Hepatocyte (in vitro differentiated cells): ENCODE measurements around the gene RTL1. TPM values are rescaled to one million over a fixed set of nuclear protein-coding genes. Genes with fewer than 3 reads are reported as not detected.

Experiments
- DNase-seq: peaks from one replicate; pipeline ENCODE4 v3.0.0-alpha.2; 2016; ENCODE audit warnings: low spot score
- H2AFZ ChIP-seq: fragments of 200-600 bp; sonication (generic); 2 replicates; pipeline ENCODE4 v1.6.0; 2016; ENCODE audit warnings: antibody characterized with exemption, mild to moderate bottlenecking
- H3K27ac ChIP-seq: fragments of 200-600 bp; sonication (generic); 2 replicates; pipeline ENCODE4 v1.5.1; 2016; ENCODE audit warnings: mild to moderate bottlenecking
- H3K27me3 ChIP-seq: fragments of 200-600 bp; sonication (generic); 2 replicates; pipeline ENCODE4 v1.6.1; 2016
- H3K36me3 ChIP-seq: fragments of 200-600 bp; sonication (generic); replicated peaks from 2 replicates; pipeline ENCODE4 v1.5.1; 2016; ENCODE audit warnings: low read depth; ENCODE audit not compliant: insufficient read depth
- H3K4me1 ChIP-seq: fragments of 200-600 bp; sonication (generic); 2 replicates; pipeline ENCODE4 v1.5.1; 2016; ENCODE audit warnings: mild to moderate bottlenecking, moderate library complexity; ENCODE audit not compliant: insufficient read depth
- H3K4me2 ChIP-seq: fragments of 200-600 bp; sonication (generic); 2 replicates; pipeline ENCODE4 v1.6.0; 2016
- H3K4me3 ChIP-seq: fragments of 200-600 bp; sonication (generic); 2 replicates; pipeline ENCODE4 v1.5.1; 2016; ENCODE audit warnings: mild to moderate bottlenecking
- H3K79me2 ChIP-seq: fragments of 200-600 bp; sonication (generic); 2 replicates; pipeline ENCODE4 v1.6.0; 2017; ENCODE audit warnings: mild to moderate bottlenecking
- H3K9me2 ChIP-seq: fragments of 200-600 bp; sonication (generic); replicated peaks from 2 replicates; pipeline ENCODE4 v1.6.0; 2017; ENCODE audit warnings: mild to moderate bottlenecking; ENCODE audit not compliant: insufficient read depth
- H3K9me3 ChIP-seq: fragments of 200-600 bp; sonication (generic); 2 replicates; pipeline ENCODE4 v1.5.1; 2016; ENCODE audit warnings: low read depth, mild to moderate bottlenecking
- H4K20me1 ChIP-seq: fragments of 200-600 bp; sonication (generic); 2 replicates; pipeline ENCODE4 v1.6.0; 2016; ENCODE audit warnings: mild to moderate bottlenecking; ENCODE audit not compliant: insufficient read depth, poor library complexity, severe bottlenecking
- CTCF ChIP-seq: fragments of 200-600 bp; sonication (generic); IDR thresholded peaks from 2 replicates; pipeline ENCODE4 v1.5.1; 2016; ENCODE audit warnings: antibody characterized with exemption, mild to moderate bottlenecking; ENCODE audit not compliant: poor library complexity
- EZH2 ChIP-seq: fragments of 200-600 bp; sonication (generic); IDR thresholded peaks from 2 replicates; pipeline ENCODE4 v1.6.1; 2016; ENCODE audit warnings: antibody characterized with exemption, mild to moderate bottlenecking, borderline replicate concordance
- EZH2phosphoT487 ChIP-seq: fragments of 200-600 bp; sonication (generic); IDR thresholded peaks from one replicate; pipeline ENCODE4 v1.6.1; 2018; ENCODE audit warnings: antibody characterized with exemption, mild to moderate bottlenecking, low read depth, moderate library complexity; ENCODE audit not compliant: unreplicated experiment, severe bottlenecking
- WGBS: methylation state at CpG from one replicate; pipeline ENCODE4 v1.1.6; 2016; ENCODE audit warnings: low lambda C conversion rate; ENCODE audit errors: missing lambda C conversion rate; 5-methylcytosine and 5-hydroxymethylcytosine counted together
- polyA plus RNA-seq: library from polyadenylated mRNA; unstranded; fragments of >200 nt; fragmentation: Nextera tagmentation; extraction: Ambion mirVana; gene quantifications from 2 replicates; pipeline ENCODE4 v1.2.1, GENCODE V29; 2016
- total RNA-seq: library from RNA; depleted of rRNA; stranded (reverse); fragments of >200 nt; gene quantifications from 2 replicates; pipeline ENCODE4 v1.2.3, GENCODE V29; 2014

RTL1 gene
- total and polyA plus RNA-seq, 2 experiments from 2014 or later, result 1.4 to 2.6 TPM

- H3K9me3 ChIP-seq, result no peaks in the 10 kb centered on the region
- H3K27ac ChIP-seq, result no peak overlapping the region
- H3K36me3 ChIP-seq, result no peaks in the 10 kb centered on the region
- H3K4me2 ChIP-seq, result no peak overlapping the region
- H3K9me2 ChIP-seq, result no peaks in the 10 kb centered on the region
- H3K4me3 ChIP-seq, result no peak overlapping the region
- 89% methylated on average over 12 of the region's 14 CpGs for WGBS
- H2AFZ ChIP-seq, result no peak overlapping the region
- H3K79me2 ChIP-seq, result no peaks in the 10 kb centered on the region
- no peaks in the 10 kb centered on the region for H3K4me1 ChIP-seq
- no peaks in the 10 kb centered on the region for H3K27me3 ChIP-seq
- no peaks in the 10 kb centered on the region for H4K20me1 ChIP-seq
- TF ChIP-seq EZH2 (no peak), EZH2phosphoT487 (no peak), CTCF (no peak)
- no peak for DNase-seq
Measured at GRCh38 chr14:100851946-100852620, 51.4 kb downstream of the RTL1 start.

GRCh38 chr14:100851586-100851916 is 52.0 kb downstream of the RTL1 start:
- TF ChIP-seq EZH2phosphoT487, result no peak
- TF ChIP-seq CTCF, result no peak
- no peak for TF ChIP-seq EZH2
- Histone ChIP-seq H4K20me1 (no peaks in the 10 kb centered on the region), H3K27ac (no peak overlapping the region), H3K36me3 (no peaks in the 10 kb centered on the region), H3K9me3 (no peaks in the 10 kb centered on the region), H3K27me3 (no peaks in the 10 kb centered on the region), H3K4me3 (no peak overlapping the region), H3K4me2 (no peak overlapping the region), H3K4me1 (no peaks in the 10 kb centered on the region), H3K79me2 (no peaks in the 10 kb centered on the region), H3K9me2 (no peaks in the 10 kb centered on the region), H2AFZ (no peak overlapping the region)
- no peak for DNase-seq
- 92% methylated on average over 13 of the region's 13 CpGs for WGBS

GRCh38 chr14:100850841-100851585 is 52.5 kb downstream of the RTL1 start:
- Histone ChIP-seq H2AFZ (no peak overlapping the region), H3K4me2 (no peak overlapping the region), H3K9me3 (no peaks in the 10 kb centered on the region), H3K4me3 (no peak overlapping the region), H3K36me3 (no peaks in the 10 kb centered on the region), H3K79me2 (no peaks in the 10 kb centered on the region), H4K20me1 (no peaks in the 10 kb centered on the region), H3K9me2 (no peaks in the 10 kb centered on the region), H3K27ac (no peak overlapping the region), H3K27me3 (no peaks in the 10 kb centered on the region), H3K4me1 (no peaks in the 10 kb centered on the region)
- 85% methylated on average over 8 of the region's 8 CpGs for WGBS
- TF ChIP-seq CTCF (peak; percentile 48), EZH2 (no peak), EZH2phosphoT487 (no peak)
- DNase-seq, result peak; percentile 42
